Fibroblast of lung (primary cell): ENCODE data around the gene TWIST2.

Source experiments
- CTCF ChIP-seq, 2 donors: IDR thresholded peaks in 1 of 2; conservative IDR thresholded peaks in 1 of 2; 1 replicate in 1 of 2; 2 replicates in 1 of 2; pipeline ENCODE4 v1.5.1; 2011 to 2012; ENCODE audit warnings: low read length in 2 of 2, control low read depth in 1 of 2, inconsistent platforms in 1 of 2, low read depth in 1 of 2, mild to moderate bottlenecking in 1 of 2
- EZH2 ChIP-seq: IDR thresholded peaks from 2 replicates; pipeline ENCODE4 v1.5.1; 2012; ENCODE audit warnings: low read length, control low read depth, mild to moderate bottlenecking; ENCODE audit errors: missing control alignments

- no peak for TF ChIP-seq CTCF (conservative IDR thresholded peaks at IDR 0.05 in 1 of 2, IDR thresholded peaks at IDR 0.05 in 1 of 2; ENCODE audit: low read depth in 1 of 2, low read length in 2 of 2)
- TF ChIP-seq EZH2, result no peak
Measured at GRCh38 chr2:238941262-238941792, 93.4 kb downstream of the TWIST2 start.
